Left lung (tissue), 10 donors: ENCODE measurements around the gene ASB8. TPM values are rescaled to one million over a fixed set of nuclear protein-coding genes. Genes with fewer than 3 reads are reported as not detected.

ENCODE experiments used
- ATAC-seq: fragments of 200-7000 bp; cut with Tn5 transposase; one replicate; pipeline ENCODE4 v1.9.1; 2020; ENCODE audit warnings: moderate library complexity
- DNase-seq, 4 donors: peaks; one replicate each; pipeline ENCODE4 v3.0.0-alpha.2; 2013 to 2020
- H3K27ac ChIP-seq, 2 donors: fragments of 200-600 bp; sonication (generic) in 1 of 2; one replicate each; pipeline versions ENCODE4 v1.5.0 to v1.8.0; 2020 to 2021
- H3K27me3 ChIP-seq, 2 donors: fragments of 200-600 bp; sonication (generic) in 1 of 2; one replicate each; pipeline versions ENCODE4 v1.5.0 to v1.8.0; 2020 to 2021
- H3K36me3 ChIP-seq, 2 donors: fragments of 200-600 bp; sonication (generic) in 1 of 2; one replicate each; pipeline versions ENCODE4 v1.5.0 to v1.8.0; 2020 to 2021
- H3K4me1 ChIP-seq, 2 donors: fragments of 200-600 bp; one replicate each; pipeline ENCODE4 v1.8.0; 2021
- H3K4me3 ChIP-seq, 2 donors: fragments of 200-600 bp; sonication (generic) in 1 of 2; one replicate each; pipeline versions ENCODE4 v1.5.0 to v1.8.0; 2020 to 2021; ENCODE audit warnings: mild to moderate bottlenecking in 1 of 2
- H3K9me3 ChIP-seq, 2 donors: fragments of 200-600 bp; sonication (generic) in 1 of 2; one replicate each; pipeline versions ENCODE4 v1.5.0 to v1.8.0; 2020 to 2021
- intact Hi-C, 2 donors: fragments of 100-400 bp; cut with DNase I; formaldehyde crosslinking; loops; one replicate each; pipeline versions ENCODE4 v1.11.2 to v1.14.2; 2022
- polyA plus RNA-seq, 6 donors: library from polyadenylated mRNA; unstranded; fragments of 120-200 nt; gene quantifications; one replicate each; pipeline ENCODE4 v1.2.1, GENCODE V29; 2013; ENCODE audit not compliant: insufficient read length in 6 of 6
- total RNA-seq, 2 donors: library from RNA; stranded (reverse); fragmentation: NEBNext Ultra II Directional; extraction: Animal tissue kit (Norgen Biotek cat#: 25700); gene quantifications; one replicate each; pipeline ENCODE4 v1.2.1, GENCODE V29; 2021
- TF ChIP-seq, protein P1 (sequence below), 2 donors: fragments of 200-600 bp; sonication (generic) in 1 of 2; IDR thresholded peaks; one replicate each; pipeline versions ENCODE4 v1.5.0 to v1.8.0; 2021; ENCODE audit warnings: antibody characterized with exemption in 2 of 2
- donor health status: DM: no; HTN: yes; CAD: no.
- donor health status: DM: no; HTN: no; CAD: no.

The ASB8 gene
- total and polyA plus RNA-seq, 8 donors: 26.8 to 44.5 (median 36.3) TPM

DNA sequence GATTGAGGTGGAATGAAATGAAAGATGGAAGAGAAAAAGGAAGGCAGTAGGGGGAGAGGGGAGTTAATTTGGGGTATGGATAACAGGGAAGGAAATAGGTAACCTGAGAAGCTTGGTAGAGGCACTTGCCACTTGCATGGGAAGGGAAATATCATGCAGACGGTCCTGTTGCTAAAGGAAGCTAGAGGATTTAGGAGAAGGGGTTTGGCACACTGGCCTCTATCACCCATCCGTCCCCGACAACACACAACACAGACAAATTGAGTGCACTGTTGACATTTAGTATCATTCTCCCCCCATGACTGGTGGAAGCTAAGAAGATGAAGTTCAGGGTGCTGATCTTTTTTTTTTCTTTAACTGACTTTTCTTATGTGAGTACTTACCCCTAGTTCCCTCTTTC is 43.8 kb upstream of the ASB8 start:
- Histone ChIP-seq H3K9me3 (peaks cover 0 to 9% of the 10 kb centered on the region in 2 donors), H3K4me1 (peaks cover 7 to 33% of the 10 kb centered on the region in 2 donors), H3K27me3 (no peaks in the 10 kb centered on the region), H3K36me3 (peaks cover 0 to 7% of the 10 kb centered on the region in 2 donors), H3K4me3 (no peak overlapping the region), H3K27ac (peak overlapping the region; percentile 95 to 98)
- intact Hi-C loops: no loop called here
- TF ChIP-seq, protein P1, sequence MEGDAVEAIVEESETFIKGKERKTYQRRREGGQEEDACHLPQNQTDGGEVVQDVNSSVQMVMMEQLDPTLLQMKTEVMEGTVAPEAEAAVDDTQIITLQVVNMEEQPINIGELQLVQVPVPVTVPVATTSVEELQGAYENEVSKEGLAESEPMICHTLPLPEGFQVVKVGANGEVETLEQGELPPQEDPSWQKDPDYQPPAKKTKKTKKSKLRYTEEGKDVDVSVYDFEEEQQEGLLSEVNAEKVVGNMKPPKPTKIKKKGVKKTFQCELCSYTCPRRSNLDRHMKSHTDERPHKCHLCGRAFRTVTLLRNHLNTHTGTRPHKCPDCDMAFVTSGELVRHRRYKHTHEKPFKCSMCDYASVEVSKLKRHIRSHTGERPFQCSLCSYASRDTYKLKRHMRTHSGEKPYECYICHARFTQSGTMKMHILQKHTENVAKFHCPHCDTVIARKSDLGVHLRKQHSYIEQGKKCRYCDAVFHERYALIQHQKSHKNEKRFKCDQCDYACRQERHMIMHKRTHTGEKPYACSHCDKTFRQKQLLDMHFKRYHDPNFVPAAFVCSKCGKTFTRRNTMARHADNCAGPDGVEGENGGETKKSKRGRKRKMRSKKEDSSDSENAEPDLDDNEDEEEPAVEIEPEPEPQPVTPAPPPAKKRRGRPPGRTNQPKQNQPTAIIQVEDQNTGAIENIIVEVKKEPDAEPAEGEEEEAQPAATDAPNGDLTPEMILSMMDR (IDR thresholded peaks at IDR 0.05): no peak
- no peak for DNase-seq
- ATAC-seq: no peak

DNA sequence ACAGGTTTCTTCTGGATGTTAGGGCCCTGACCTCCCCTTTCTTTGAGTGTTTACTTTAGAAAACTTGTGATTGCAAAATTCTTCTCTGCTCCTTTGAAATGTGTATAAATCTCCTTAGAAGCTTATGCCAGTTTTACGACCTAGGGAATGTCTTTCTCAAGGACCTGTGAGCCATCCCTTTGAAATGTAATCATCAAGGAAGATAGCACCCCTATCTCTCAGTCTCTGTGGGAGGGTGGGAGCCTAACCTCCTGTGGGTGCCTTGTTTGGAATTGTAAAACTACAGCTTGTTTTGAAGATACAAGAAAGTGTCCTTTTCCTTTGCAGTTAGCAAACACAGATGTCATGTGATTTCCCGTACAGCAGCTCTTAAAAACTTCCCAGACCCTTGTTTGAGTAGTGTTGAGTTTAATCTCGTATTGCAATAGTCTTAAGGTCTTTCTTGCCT is 42.5 kb upstream of the ASB8 start:
- Histone ChIP-seq H3K27ac (peak overlapping the region; percentile 95 to 98), H3K9me3 (peaks cover 0 to 5% of the 10 kb centered on the region in 2 donors), H3K4me3 (peak overlapping the region in 1 of 2 donors; percentile 58), H3K4me1 (peaks cover 7 to 33% of the 10 kb centered on the region in 2 donors), H3K36me3 (peaks cover 0 to 3% of the 10 kb centered on the region in 2 donors), H3K27me3 (no peaks in the 10 kb centered on the region)
- DNase-seq (peak in 2 of 4 donors; percentile 67 to 68), ATAC-seq (peak; percentile 33)
- TF ChIP-seq, protein P1 (IDR thresholded peaks at IDR 0.05): no peak
- intact Hi-C loops: no loop called here

DNA sequence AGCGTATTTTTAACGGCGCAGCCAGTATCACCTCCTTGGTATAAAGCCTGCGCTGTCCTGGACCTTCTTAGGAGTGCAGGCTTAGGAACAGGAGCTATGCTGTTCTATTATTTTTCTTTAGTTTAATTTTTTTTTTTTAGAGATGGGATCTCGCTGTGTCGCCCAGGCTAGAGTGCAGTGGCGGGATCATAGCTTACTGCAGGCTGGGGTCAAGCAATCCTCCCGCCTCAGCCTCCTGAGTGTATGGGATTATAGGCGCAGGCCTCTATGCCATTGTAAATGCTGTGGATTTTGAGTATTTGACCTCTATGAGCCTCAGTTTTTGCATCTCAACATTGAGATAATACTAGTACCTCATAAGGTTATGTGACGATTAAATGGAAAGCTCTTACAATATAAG is 41.7 kb upstream of the ASB8 start:
- peak overlapping the region; percentile 58 to 61 for H3K4me3 ChIP-seq
- H3K36me3 ChIP-seq: no peaks in the 10 kb centered on the region
- no peak for DNase-seq
- no peaks in the 10 kb centered on the region for H3K27me3 ChIP-seq
- TF ChIP-seq, protein P1 (IDR thresholded peaks at IDR 0.05): no peak
- ATAC-seq: peak; percentile 1
- peaks cover 7 to 33% of the 10 kb centered on the region in 2 donors for H3K4me1 ChIP-seq
- intact Hi-C loops: no loop called here
- H3K9me3 ChIP-seq: no peaks in the 10 kb centered on the region
- H3K27ac ChIP-seq: peak overlapping the region; percentile 95 to 98

DNA sequence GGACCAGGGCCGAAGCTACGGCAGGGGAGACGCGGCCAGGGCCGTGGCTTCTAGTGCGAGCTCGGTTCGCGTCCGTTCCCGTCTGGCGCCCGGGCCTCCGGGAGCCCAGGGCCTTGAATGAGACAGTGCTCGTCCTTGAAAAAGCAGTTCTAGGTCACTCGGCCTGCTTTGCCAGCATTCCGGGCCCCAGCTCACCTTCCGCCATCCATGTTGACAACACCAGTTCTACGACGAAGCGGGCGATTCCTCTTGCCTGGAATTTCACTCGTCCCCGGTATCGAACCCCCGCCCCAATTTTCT is 41.3 kb upstream of the ASB8 start:
- intact Hi-C loops: no loop called here

DNA sequence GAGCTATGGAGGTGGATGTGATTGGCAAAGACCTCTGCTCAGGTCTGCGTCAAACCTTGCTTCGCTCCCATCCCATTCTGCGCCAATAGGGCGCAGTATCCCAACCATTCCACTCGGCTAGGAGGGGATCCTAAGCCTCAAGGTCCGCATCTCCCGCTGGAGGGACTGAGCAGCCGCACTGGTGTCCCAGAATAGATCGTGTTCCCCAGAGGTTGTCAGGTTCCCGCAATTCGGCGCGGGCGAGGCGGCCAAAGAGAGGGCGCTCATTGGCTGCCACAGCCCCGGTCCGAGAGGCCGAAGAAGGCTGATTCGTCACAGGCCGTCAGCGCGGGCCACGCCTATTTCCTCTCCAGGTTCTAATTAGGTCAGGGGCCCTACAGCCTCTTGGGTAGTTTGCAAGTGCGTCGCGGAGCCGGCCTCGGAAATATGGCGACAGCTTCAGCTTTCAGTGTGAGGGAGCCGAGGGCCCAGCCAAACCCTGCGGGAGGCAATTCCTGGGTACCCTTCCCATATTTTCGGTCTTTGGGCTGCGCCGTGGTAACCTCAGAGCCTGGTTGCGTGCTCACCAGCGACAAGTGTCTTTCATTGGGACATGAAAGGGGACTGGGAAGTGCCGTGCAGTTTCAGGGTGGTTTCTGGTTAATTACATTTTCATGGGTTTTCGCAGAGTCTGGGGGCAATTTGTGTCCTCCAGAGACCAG is 40.8 kb upstream of the ASB8 start:
- ATAC-seq (peak; percentile 91), DNase-seq (peak; percentile 93 to 99 (median 98))
- peak overlapping the region; percentile 95 to 98 for H3K27ac ChIP-seq
- no peaks in the 10 kb centered on the region for H3K27me3 ChIP-seq
- intact Hi-C loops: no loop called here
- no peaks in the 10 kb centered on the region for H3K9me3 ChIP-seq
- peaks cover 7 to 35% of the 10 kb centered on the region in 2 donors for H3K4me1 ChIP-seq
- TF ChIP-seq, protein P1 (IDR thresholded peaks at IDR 0.05): no peak
- H3K4me3 ChIP-seq: peak overlapping the region; percentile 58 to 61
- no peaks in the 10 kb centered on the region for H3K36me3 ChIP-seq

More for the DNA sequence above, 41.3 kb upstream of the ASB8 start:
- ATAC-seq (peak; percentile 23), DNase-seq (peak in 2 of 4 donors; percentile 54 to 84)
- TF ChIP-seq, protein P1 (IDR thresholded peaks at IDR 0.05): no peak
- Histone ChIP-seq H3K4me1 (peaks cover 7 to 33% of the 10 kb centered on the region in 2 donors), H3K9me3 (no peaks in the 10 kb centered on the region), H3K36me3 (no peaks in the 10 kb centered on the region), H3K27me3 (no peaks in the 10 kb centered on the region), H3K27ac (peak overlapping the region; percentile 95 to 98), H3K4me3 (peak overlapping the region; percentile 58 to 61)
